Measurements from ENCODE around the gene SELENON. TPM values are rescaled to one million over a fixed set of nuclear protein-coding genes. Genes with fewer than 3 reads are reported as not detected.

The SELENON gene
- total and polyA plus RNA-seq, 4 donors: 35.9 to 88.8 (median 48.3) TPM

- H3K27me3 ChIP-seq (ENCODE audit: control insufficient read depth in 3 of 3, insufficient read depth in 3 of 3, low read length in 2 of 3): no peaks in the 10 kb centered on the region
- no peak for DNase-seq
- ATAC-seq (ENCODE audit: insufficient read depth, low FRiP score): no peak
- WGBS, 2 donors: 97 to 98% methylated on average over 5 of the region's 5 CpGs
- TF ChIP-seq CTCF (IDR thresholded peaks at IDR 0.05; ENCODE audit: control extremely low read depth, extremely low read depth): no peak
- H3K9ac ChIP-seq (ENCODE audit: insufficient read depth in 1 of 2, low read length in 2 of 2): no peak overlapping the region
- no peak overlapping the region for H3K4me3 ChIP-seq
- H3K36me3 ChIP-seq (ENCODE audit: control insufficient read depth in 4 of 4, insufficient read depth in 4 of 4, low read length in 4 of 4): peaks cover 34 to 52% (median 40%) of the 10 kb centered on the region in 4 donors
- H3K27ac ChIP-seq (ENCODE audit: low read depth in 1 of 2, low read length in 1 of 2): no peak overlapping the region
- peaks cover 0 to 3% (median 0%) of the 10 kb centered on the region in 5 donors for H3K4me1 ChIP-seq (ENCODE audit: control insufficient read depth in 5 of 5, insufficient read depth in 5 of 5, low read length in 5 of 5)
- H3K9me3 ChIP-seq (ENCODE audit: control insufficient read depth in 4 of 4, insufficient read depth in 3 of 4, low read length in 3 of 4): no peaks in the 10 kb centered on the region
These were observed 33.2 kb downstream of the SELENON start for GRCh38 chr1:25833158-25833557.

DNA sequence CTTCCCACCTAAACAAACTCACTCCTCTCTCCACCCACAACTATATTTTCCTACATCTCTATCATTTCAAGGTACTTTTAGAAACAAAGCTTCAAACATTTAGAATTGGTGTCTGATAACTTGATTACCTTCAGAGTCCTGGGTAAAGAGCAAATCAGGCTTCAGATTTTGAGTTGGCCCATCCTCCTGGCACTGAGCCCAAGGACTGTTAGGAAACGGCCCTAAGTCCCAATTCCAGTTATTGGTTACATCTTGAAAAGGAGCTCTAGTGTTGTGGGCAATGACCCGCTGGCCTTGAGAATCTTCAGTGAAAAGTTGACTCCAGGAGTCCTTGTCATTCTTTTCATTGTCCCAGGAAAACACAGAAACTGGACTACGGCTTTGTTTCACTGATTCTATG is 34.9 kb downstream of the SELENON start:
- no peak for TF ChIP-seq CTCF (IDR thresholded peaks at IDR 0.05; ENCODE audit: control extremely low read depth, extremely low read depth)
- Histone ChIP-seq H3K27ac (ENCODE audit: low read depth in 1 of 2, low read length in 1 of 2) (no peak overlapping the region), H3K9me3 (ENCODE audit: control insufficient read depth in 4 of 4, insufficient read depth in 3 of 4, low read length in 3 of 4) (no peaks in the 10 kb centered on the region), H3K36me3 (ENCODE audit: control insufficient read depth in 4 of 4, insufficient read depth in 4 of 4, low read length in 4 of 4) (peaks cover 21 to 39% (median 28%) of the 10 kb centered on the region in 4 donors), H3K27me3 (ENCODE audit: control insufficient read depth in 3 of 3, insufficient read depth in 3 of 3, low read length in 2 of 3) (no peaks in the 10 kb centered on the region), H3K4me1 (ENCODE audit: control insufficient read depth in 5 of 5, insufficient read depth in 5 of 5, low read length in 5 of 5) (peaks cover 0 to 3% (median 0%) of the 10 kb centered on the region in 5 donors), H3K9ac (ENCODE audit: insufficient read depth in 1 of 2, low read length in 2 of 2) (no peak overlapping the region), H3K4me3 (no peak overlapping the region)
- ATAC-seq (ENCODE audit: insufficient read depth, low FRiP score): no peak
- DNase-seq: peak in 2 of 3 donors; percentile 34 to 35
- 68 to 69% methylated on average over 3 of the region's 3 CpGs for WGBS, 2 donors

- H3K27ac ChIP-seq (ENCODE audit: low read depth in 1 of 2, low read length in 1 of 2): no peak overlapping the region
- H3K9ac ChIP-seq (ENCODE audit: insufficient read depth in 1 of 2, low read length in 2 of 2): no peak overlapping the region
- no peak overlapping the region for H3K4me3 ChIP-seq
- ATAC-seq (ENCODE audit: insufficient read depth, low FRiP score) (no peak), DNase-seq (no peak)
- H3K4me1 ChIP-seq (ENCODE audit: control insufficient read depth in 5 of 5, insufficient read depth in 5 of 5, low read length in 5 of 5): peaks cover 0 to 3% (median 0%) of the 10 kb centered on the region in 5 donors
- no peaks in the 10 kb centered on the region for H3K9me3 ChIP-seq (ENCODE audit: control insufficient read depth in 4 of 4, insufficient read depth in 3 of 4, low read length in 3 of 4)
- no peaks in the 10 kb centered on the region for H3K27me3 ChIP-seq (ENCODE audit: control insufficient read depth in 3 of 3, insufficient read depth in 3 of 3, low read length in 2 of 3)
- H3K36me3 ChIP-seq (ENCODE audit: control insufficient read depth in 4 of 4, insufficient read depth in 4 of 4, low read length in 4 of 4): peaks cover 11 to 21% (median 16%) of the 10 kb centered on the region in 4 donors
- 80 to 83% methylated on average over 3 of the region's 3 CpGs for WGBS, 2 donors
- no peak for TF ChIP-seq CTCF (IDR thresholded peaks at IDR 0.05; ENCODE audit: control extremely low read depth, extremely low read depth)
These were observed 36.7 kb downstream of the SELENON start for GRCh38 chr1:25836695-25837094.
